Osteocyte (in vitro differentiated cells): ENCODE measurements around the gene TMEM236. TPM values are rescaled to one million over a fixed set of nuclear protein-coding genes. Genes with fewer than 3 reads are reported as not detected.
A peak's percentile ranks its signal among the peaks of the same experiment; 100 is the strongest.

Source experiments
- DNase-seq: peaks from one replicate; pipeline ENCODE4 v3.0.0; 2021; ENCODE audit warnings: mixed read lengths; ENCODE audit not compliant: unreplicated experiment; ENCODE audit errors: extremely low spot score
- H3K27ac Mint-ChIP-seq: one replicate; pipeline ENCODE4 v1.8.0; 2021; ENCODE audit warnings: mild to moderate bottlenecking, mixed read lengths; ENCODE audit not compliant: unreplicated experiment
- H3K27me3 Mint-ChIP-seq: one replicate; pipeline ENCODE4 v1.8.0; 2021; ENCODE audit warnings: mixed read lengths; ENCODE audit not compliant: unreplicated experiment
- H3K36me3 Mint-ChIP-seq: one replicate; pipeline ENCODE4 v1.8.0; 2021; ENCODE audit warnings: mixed read lengths; ENCODE audit not compliant: unreplicated experiment
- H3K4me1 Mint-ChIP-seq: one replicate; pipeline ENCODE4 v1.8.0; 2021; ENCODE audit warnings: mixed read lengths; ENCODE audit not compliant: unreplicated experiment
- H3K4me3 Mint-ChIP-seq: one replicate; pipeline ENCODE4 v1.8.0; 2021; ENCODE audit warnings: mild to moderate bottlenecking, moderate library complexity, mixed read lengths; ENCODE audit not compliant: unreplicated experiment
- H3K9me3 Mint-ChIP-seq: one replicate; pipeline ENCODE4 v1.8.0; 2021; ENCODE audit warnings: mixed read lengths; ENCODE audit not compliant: unreplicated experiment
- CTCF ChIP-seq: fragments of 200-600 bp; sonication (generic); IDR thresholded peaks from 2 replicates; pipeline ENCODE4 v1.5.0; 2021; ENCODE audit warnings: antibody characterized with exemption, mild to moderate bottlenecking, moderate library complexity
- microRNA-seq: library from miRNA; unstranded; fragments of <30 nt; microRNA quantifications from one replicate; pipeline ENCODE4 v1.1.0, GENCODE V29; 2020; ENCODE audit not compliant: unreplicated experiment
- total RNA-seq: library from RNA; stranded (reverse); gene quantifications from 2 replicates; pipeline ENCODE4 v1.2.1, GENCODE V29; 2021

TMEM236 gene
- total RNA-seq, 1 donor from 2014 or later, result 0.11 TPM

- no peak for TF ChIP-seq CTCF
- H3K27ac Mint-ChIP-seq, result no peak overlapping the region
- no peak for DNase-seq
- no peaks in the 10 kb centered on the region for H3K9me3 Mint-ChIP-seq
- H3K27me3 Mint-ChIP-seq, result no peaks in the 10 kb centered on the region
- H3K4me3 Mint-ChIP-seq, result no peak overlapping the region
- H3K36me3 Mint-ChIP-seq, result no peaks in the 10 kb centered on the region
- peaks cover 11% of the 10 kb centered on the region for H3K4me1 Mint-ChIP-seq
Observed at GRCh38 chr10:17838080-17838648, 86.2 kb downstream of the TMEM236 start.

- Mint-ChIP-seq H3K9me3 (no peaks in the 10 kb centered on the region), H3K27me3 (no peaks in the 10 kb centered on the region), H3K36me3 (no peaks in the 10 kb centered on the region), H3K4me1 (peaks cover 10% of the 10 kb centered on the region), H3K27ac (no peak overlapping the region), H3K4me3 (no peak overlapping the region)
- DNase-seq, result no peak
- TF ChIP-seq CTCF, result no peak
Observed at GRCh38 chr10:17841050-17841449, 89.0 kb downstream of the TMEM236 start.

GRCh38 chr10:17842641-17843040, 90.6 kb downstream of the TMEM236 start:
- Mint-ChIP-seq H3K9me3 (no peaks in the 10 kb centered on the region), H3K27me3 (no peaks in the 10 kb centered on the region), H3K27ac (no peak overlapping the region), H3K36me3 (no peaks in the 10 kb centered on the region), H3K4me1 (no peaks in the 10 kb centered on the region), H3K4me3 (no peak overlapping the region)
- DNase-seq, result no peak
- no peak for TF ChIP-seq CTCF

GRCh38 chr10:17847585-17848296, 95.7 kb downstream of the TMEM236 start:
- Mint-ChIP-seq H3K27me3 (peaks cover 5% of the 10 kb centered on the region), H3K36me3 (no peaks in the 10 kb centered on the region), H3K9me3 (no peaks in the 10 kb centered on the region), H3K4me3 (no peak overlapping the region), H3K4me1 (peaks cover 3% of the 10 kb centered on the region), H3K27ac (no peak overlapping the region)
- no peak for DNase-seq
- peak; percentile 67 for TF ChIP-seq CTCF

- Mint-ChIP-seq H3K36me3 (no peaks in the 10 kb centered on the region), H3K9me3 (no peaks in the 10 kb centered on the region), H3K27me3 (peaks cover 5% of the 10 kb centered on the region), H3K4me1 (peaks cover 3% of the 10 kb centered on the region), H3K27ac (no peak overlapping the region), H3K4me3 (no peak overlapping the region)
- DNase-seq, result no peak
- no peak for TF ChIP-seq CTCF
Observed at GRCh38 chr10:17848646-17849045, 96.6 kb downstream of the TMEM236 start.

Small RNAs within 50 kb of the gene (microRNA-seq; reads per million reads assigned to microRNA genes)
- gene MIR511, result not detected

Other genes with a start within 250 kb of the TMEM236 start
- gene HACD1, start 134.8 kb upstream of the TMEM236 start, total RNA-seq, result 25.1 and 28.6 TPM in 2 replicates
- gene STAM, start 108.0 kb upstream of the TMEM236 start, total RNA-seq, result 26.6 and 32.0 TPM in 2 replicates
- not detected in 2 replicates for gene MRC1, start 57.1 kb downstream of the TMEM236 start, total RNA-seq
- gene SLC39A12, start 199.7 kb downstream of the TMEM236 start, total RNA-seq, result not detected in 2 replicates